Spleen (tissue), 7 donors: Measurements from ENCODE around the gene FAM120A.

Experiments
- CTCF ChIP-seq, 11 experiments: fragments of 200-600 bp in 7 of 11; fragments of 450-650 bp in 4 of 11; sonication (generic) in 4 of 11; IDR thresholded peaks in 8 of 11; conservative IDR thresholded peaks in 3 of 11; 1 replicate in 7 of 11; 2 replicates in 4 of 11; pipeline versions ENCODE4 v1.4.0 to v1.8.0; 2016 to 2021; ENCODE audit warnings: antibody characterized with exemption in 11 of 11, inconsistent platforms in 4 of 11, mild to moderate bottlenecking in 1 of 11
- POLR2A ChIP-seq, 3 donors: fragments of 450-650 bp; IDR thresholded peaks; one replicate each; pipeline ENCODE4 v1.5.1; 2017; ENCODE audit warnings: antibody characterized with exemption in 3 of 3, mild to moderate bottlenecking in 1 of 3
- POLR2AphosphoS5 ChIP-seq, 3 donors: sonication (generic); formaldehyde crosslinking; IDR thresholded peaks; one replicate each; pipeline ENCODE4 v1.5.1; 2017; ENCODE audit warnings: antibody characterized with exemption in 3 of 3
- donor health status: DM: no; HTN: no; CAD: no; lungs with moderate emphysema.
- donor health status: DM: no; HTN: no; CAD: no.
- donor health status: DM: no; HTN: no; CAD: no.

- TF ChIP-seq POLR2A (IDR thresholded peaks at IDR 0.05) (no peak), POLR2AphosphoS5 (IDR thresholded peaks at IDR 0.05) (no peak), CTCF (IDR thresholded peaks at IDR 0.05 in 8 of 11, conservative IDR thresholded peaks at IDR 0.05 in 3 of 11) (no peak)
Observed at GRCh38 chr9:93434056-93434455, 17.4 kb upstream of the FAM120A start.
